HG03565 (cell line): Measurements from ENCODE around the gene COX6A2.
A peak's percentile ranks its signal among the peaks of the same experiment; 100 is the strongest.
"Not testable (repeated sequence)": the region's sequence is repeated elsewhere in the genome, so short reads cannot be mapped to it uniquely, and the experiment has no call there.

Experiments used
- ATAC-seq: cut with Tn5 transposase; IDR thresholded peaks from one replicate; pipeline ENCODE4 v1.9.1; 2021; ENCODE audit warnings: mild to moderate bottlenecking, moderate library complexity; ENCODE audit not compliant: unreplicated experiment

Gene COX6A2

GRCh38 chr16:31461921-31462804 lies 34.0 kb upstream of the COX6A2 start:
- ATAC-seq, result no peak

GRCh38 chr16:31461201-31461920 lies 33.2 kb upstream of the COX6A2 start:
- ATAC-seq, result no peak

GRCh38 chr16:31460582-31461002 lies 32.4 kb upstream of the COX6A2 start:
- no peak for ATAC-seq

DNA sequence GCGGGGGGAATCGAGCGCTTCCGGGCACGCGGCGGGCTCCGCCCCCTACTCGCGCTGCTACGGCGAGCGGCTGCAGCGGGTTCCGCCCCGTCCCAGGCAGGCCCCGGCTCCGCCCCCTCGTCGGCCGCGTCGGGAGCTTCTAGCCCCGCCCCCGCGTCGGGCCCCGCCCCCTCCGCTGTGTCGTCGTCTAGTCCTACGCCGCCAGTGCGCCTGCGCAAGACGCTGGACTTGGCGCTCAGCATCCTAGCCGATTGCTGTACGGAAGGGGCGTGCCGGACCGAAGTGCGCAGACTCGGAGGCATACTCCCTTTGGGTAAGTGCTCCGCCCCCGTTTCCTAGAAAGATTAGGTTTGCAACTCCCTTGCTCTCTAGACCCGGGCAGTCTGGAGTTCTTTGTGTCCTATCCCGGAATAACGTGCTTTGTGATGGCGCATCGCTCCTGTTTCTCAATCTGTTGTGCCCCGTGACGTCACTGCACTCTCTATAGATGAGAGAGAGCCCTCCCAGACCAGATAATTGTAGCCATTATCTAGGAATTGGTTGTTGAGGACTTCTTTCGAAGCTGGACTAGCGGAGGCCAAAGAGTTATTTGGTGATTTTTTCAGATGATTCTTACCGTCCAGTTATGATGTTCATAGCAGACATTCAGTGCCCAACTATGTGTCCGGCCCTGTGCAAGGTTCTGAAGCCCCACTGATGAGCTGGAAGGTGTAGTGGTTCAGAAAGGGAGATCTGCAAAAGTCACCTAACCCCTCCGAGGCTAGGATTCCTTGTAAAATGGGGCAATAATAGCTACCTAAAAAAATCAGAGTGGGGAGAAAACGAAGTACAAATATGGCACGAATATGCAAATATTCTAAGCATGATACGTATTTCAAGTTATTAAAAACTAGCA lies 31.8 kb upstream of the COX6A2 start:
- ATAC-seq, result peak; percentile 61

DNA sequence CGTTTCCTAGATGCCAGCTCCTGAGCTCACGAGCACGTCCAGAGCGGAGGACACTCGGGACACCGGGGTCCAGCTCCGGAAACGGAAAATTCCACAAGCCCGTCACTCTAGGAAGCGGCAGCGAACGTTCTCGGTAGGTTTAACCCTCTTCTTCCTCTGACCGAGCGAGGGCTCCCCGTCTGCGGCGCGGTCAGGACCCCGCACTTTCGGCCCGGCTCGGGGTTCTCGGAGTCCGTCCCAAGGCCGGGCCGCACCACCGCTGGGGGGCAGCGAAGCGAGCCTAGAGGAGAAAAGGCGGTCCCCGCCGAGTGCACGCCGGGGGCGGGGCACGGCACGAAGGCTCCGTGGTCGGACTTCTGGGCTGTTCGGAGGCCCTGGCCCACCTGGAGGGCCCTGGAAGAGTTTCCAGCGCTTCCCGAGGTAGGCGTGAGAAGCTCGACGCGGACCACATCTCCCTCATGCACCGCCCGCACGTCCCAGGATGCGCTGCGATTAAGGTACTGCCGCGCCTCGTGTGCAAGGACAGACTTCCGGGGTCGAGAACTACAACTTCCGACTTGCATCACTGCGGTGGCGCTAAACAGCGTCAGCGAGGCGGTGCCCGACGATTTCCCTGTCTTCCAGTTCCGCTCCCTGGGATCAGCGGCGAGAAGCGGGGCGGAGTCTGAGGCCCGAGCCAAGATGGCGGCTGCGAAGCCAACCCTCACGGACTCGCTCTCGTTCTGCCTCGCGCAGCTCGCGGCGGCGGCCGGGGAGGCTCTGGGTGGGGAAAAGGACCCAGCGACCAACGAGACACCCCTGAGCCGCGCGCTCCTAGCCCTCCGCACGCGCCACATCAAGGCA lies 30.9 kb upstream of the COX6A2 start, which contains the start of gene ARMC5:
TSS of gene ARMC5 (plus strand) at position 658 of the 843 bp plus-strand sequence. CDS start at position 682, 24 bp downstream.
- ATAC-seq, result peak; percentile 61

- no peak for ATAC-seq
Measured at GRCh38 chr16:31458073-31458843, 30.1 kb upstream of the COX6A2 start.

DNA sequence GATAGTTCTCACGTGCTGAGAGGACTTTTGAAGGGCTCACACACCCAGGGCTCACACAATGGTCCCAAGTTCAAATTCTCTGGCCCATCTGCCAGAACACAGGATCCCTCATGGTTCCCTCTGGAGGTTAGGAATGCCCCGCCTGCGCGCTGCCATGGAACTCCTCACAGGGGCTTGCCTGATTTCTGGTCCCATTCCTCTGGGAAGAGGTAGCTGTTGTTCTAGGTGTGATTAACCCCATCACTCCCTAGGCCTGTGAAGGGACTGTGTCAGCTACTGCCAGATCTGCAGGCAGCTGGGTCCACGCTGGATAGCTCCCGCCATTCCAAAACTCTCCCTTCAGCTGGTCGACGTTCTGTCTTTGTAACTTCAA lies 28.8 kb upstream of the COX6A2 start:
- ATAC-seq, result no peak

DNA sequence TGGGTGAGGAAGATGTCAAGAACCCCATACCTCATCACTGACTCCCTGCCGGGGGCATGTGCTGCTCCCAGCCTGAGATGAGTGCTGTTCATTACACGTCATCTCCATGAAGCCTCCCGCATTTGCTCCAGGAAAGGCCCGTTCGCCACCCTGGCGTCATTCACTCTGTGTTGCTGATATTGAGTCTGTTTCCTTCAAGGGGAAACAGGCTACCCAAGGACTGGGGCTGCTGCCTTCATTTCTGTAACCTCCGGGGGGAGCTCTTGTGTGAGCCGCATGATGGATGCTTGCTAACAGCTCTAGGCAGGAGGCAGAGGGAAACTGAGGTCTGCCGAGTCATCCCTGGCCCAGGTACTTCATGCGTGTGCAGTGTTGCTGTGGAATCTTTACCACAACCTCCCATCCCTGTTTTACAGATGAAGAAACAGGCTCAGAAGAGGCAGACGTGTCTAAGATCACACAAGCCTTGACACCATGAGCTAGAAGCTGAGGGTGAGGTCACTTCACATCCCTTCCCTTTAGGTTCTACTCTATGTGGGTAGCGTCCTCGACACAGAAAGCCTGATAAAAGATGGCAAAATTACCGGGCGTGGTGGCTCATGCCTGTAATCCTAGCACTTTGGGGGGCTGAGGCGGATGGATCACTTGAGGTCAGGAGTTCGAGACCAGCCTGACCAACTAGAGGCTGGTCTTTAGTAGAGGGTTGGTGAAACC lies 27.6 kb upstream of the COX6A2 start:
- ATAC-seq, result no peak

GRCh38 chr16:31453255-31454204 lies 25.4 kb upstream of the COX6A2 start:
- no peak for ATAC-seq

DNA sequence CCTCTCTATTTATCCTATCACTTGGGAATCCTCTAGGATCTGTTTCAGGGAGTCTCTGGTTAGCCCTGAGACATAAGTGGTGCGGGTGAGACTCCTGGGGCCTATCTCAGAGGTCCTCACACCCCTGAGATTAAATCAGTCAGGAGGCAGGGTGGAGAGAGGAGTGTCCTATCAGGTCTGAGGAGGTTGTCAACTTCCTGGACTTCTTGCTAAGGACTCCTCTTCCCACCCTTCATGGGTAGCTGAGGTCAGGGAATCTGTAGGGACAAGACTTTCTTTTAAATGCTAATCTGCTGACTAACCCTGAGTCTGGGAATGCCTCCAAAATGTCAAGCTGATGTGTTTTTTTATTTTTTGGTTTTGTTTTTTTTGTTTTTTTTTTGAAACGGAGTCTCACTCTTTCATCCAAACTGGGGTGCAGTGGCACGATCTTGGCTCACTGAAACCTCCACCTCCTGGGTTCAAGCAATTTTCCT lies 24.5 kb upstream of the COX6A2 start:
- no peak for ATAC-seq

GRCh38 chr16:31451681-31452351 lies 23.7 kb upstream of the COX6A2 start:
- peak; percentile 46 for ATAC-seq

DNA sequence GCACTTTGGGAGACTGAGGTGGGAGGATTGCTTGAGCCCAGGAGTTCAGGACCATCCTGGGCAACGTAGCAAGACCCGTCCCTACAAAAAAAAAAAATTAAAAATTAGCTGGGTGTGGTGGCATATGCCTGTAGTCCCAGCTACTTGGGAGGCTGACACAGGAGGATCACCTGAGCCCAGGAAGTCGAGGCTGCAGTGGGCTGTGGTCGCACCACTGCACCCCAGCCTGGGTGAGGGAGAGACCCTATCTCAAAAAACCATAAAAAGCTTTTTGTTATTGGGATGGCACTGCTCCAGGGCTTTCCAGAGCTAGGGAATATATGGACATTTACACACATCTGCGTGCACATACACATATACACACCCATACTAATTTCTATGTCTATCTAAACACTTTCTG lies 23.0 kb upstream of the COX6A2 start:
- no peak for ATAC-seq

DNA sequence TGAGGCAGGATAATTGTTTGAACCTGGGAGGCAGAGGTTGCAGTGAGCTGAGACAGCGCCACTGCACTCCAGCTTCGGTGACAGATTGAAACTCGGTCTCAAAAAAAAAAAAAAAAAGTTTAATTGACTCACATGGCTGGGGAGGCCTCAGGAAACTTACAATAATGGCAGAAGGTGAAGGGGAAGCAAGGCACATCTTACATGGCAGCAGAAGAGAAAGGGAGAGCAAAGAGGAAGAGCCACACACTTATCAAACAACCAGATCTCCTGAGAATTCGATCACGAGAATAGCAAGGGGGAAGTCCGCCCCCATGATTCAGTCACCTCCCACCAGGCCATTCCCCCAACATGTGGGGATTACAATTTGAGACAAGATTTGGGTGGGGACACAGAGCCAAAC lies 17.8 kb upstream of the COX6A2 start:
- not testable (repeated sequence) for ATAC-seq

DNA sequence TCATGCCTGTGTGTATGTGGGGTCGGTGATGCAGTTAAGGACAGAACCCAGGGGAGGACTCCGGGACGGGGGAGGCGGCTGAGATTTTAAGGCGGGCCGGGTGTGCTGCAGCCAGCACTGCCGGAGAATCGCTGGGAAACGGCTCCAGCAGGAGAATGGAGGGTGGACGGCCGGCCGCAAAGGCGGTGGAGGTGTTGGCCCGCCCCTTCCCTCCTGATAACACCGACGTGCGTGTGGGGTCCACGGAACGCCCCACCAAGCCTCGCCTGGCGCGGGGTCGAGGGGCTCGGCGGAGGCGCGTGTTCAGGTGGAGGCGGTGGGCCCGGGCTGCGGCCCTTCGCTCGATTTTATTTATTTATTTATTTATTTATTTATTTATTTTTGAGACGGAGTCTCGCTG lies 13.8 kb upstream of the COX6A2 start:
- ATAC-seq, result no peak

DNA sequence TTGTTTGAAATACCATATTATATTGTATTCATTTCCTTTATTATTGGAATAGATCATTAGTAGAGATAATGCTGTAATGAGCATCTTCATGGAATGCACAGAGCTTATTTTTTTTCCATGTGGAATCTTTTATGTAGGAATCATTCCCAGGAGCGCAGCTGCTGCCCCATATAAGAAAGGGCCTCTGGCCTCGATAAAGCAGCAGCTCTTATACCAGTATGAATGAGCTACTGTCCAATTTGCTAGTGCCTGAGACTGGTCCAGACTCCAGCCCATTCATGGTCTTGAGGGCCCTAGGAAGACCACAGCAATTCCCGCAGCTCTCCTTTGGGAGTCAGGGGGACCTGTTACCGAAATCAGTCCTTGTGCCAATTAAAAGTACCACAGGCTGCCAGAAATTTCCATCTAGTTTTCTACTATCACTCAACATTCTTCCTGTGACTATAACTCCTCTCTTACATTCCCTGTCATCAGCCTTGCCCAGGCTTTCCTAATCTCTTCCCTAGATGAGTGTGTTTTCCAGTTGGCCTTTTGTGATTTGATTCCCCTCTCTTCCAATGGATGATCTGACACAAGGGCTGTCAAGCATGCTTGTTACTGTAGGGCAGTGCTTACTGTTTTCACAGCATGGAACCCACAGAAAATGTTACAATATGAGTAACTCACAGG lies 12.5 kb upstream of the COX6A2 start:
- ATAC-seq, result no peak

GRCh38 chr16:31439519-31439918 lies 11.4 kb upstream of the COX6A2 start:
- no peak for ATAC-seq
